ENCODE measurements around the gene NCBP2L.

DNA sequence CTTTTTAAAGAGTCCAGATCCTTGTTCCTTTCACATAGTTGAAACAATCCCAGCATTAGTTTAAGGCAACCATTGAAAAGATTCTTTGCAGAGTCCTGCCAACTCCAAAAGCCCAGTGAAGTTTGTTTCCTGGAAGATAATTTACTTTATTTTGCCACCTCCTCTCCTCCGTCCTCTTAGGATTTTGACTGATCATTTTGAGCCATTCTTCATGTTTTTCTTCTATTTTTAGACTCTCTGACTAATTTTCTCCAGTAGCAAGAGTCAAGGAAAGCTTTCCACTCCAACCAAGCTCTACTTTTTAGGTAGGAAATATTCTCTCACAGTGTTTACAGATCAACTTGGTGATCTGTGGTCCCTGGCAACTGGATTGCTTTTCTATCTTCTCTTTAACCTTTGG is 10.3 kb downstream of the NCBP2L start:
- no peak for TF ChIP-seq CTCF (IDR thresholded peaks at IDR 0.05; ENCODE audit: low read length)
- no peak for TF ChIP-seq EZH2 (IDR thresholded peaks at IDR 0.05; ENCODE audit: borderline replicate concordance, low read length)

Data from OCI-LY1 (cell line).